Measurements from ENCODE around the gene MEX3A. TPM values are rescaled to one million over a fixed set of nuclear protein-coding genes. Genes with fewer than 3 reads are reported as not detected.
"Not testable (repeated sequence)": the region's sequence is repeated elsewhere in the genome, so short reads cannot be mapped to it uniquely, and the experiment has no call there.

MEX3A gene
- total RNA-seq, 1 donor from 2014 or later, result 61.9 TPM

DNA sequence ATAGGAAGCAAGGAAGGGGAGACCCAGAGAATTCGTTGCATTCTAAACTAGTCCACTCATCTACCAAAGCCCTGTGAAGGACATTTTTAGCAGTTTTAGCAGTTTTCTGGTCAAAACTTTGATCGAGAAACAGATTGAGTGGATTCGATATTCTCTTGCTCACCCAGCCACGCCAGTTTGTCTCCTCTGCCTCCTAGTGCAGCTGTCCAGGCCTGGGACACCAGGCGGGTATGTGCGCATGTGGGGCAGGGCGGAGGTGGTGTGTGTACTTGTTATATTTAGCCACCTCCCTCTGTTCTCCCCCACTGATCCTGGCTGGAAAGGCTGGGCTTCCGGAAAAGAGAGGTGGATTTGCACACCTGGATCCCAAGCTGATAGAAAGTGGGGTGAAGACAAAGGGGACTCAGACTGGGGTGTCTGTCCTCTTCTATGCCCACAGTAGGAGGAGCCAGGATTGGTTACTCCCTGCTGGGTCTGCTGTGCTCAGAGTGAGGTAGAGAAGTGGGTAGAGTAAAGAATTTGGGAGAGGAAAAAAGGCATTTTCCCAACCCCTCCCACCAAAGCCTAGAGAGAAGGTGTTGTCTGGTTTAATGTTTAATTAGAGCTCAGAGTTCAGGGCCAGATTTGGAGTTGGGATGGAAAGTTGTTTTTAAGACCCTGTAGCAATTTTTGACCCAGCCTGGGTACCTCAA is 36.1 kb upstream of the MEX3A start:
- no peak for DNase-seq (ENCODE audit: extremely low spot score, unreplicated experiment)
- H3K4me1 Mint-ChIP-seq (ENCODE audit: unreplicated experiment), result peaks cover 34% of the 10 kb centered on the region
- H3K27me3 Mint-ChIP-seq, result no peaks in the 10 kb centered on the region
- H3K36me3 Mint-ChIP-seq, result peaks cover 6% of the 10 kb centered on the region
- TF ChIP-seq, protein P1, sequence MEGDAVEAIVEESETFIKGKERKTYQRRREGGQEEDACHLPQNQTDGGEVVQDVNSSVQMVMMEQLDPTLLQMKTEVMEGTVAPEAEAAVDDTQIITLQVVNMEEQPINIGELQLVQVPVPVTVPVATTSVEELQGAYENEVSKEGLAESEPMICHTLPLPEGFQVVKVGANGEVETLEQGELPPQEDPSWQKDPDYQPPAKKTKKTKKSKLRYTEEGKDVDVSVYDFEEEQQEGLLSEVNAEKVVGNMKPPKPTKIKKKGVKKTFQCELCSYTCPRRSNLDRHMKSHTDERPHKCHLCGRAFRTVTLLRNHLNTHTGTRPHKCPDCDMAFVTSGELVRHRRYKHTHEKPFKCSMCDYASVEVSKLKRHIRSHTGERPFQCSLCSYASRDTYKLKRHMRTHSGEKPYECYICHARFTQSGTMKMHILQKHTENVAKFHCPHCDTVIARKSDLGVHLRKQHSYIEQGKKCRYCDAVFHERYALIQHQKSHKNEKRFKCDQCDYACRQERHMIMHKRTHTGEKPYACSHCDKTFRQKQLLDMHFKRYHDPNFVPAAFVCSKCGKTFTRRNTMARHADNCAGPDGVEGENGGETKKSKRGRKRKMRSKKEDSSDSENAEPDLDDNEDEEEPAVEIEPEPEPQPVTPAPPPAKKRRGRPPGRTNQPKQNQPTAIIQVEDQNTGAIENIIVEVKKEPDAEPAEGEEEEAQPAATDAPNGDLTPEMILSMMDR (conservative IDR thresholded peaks at IDR 0.05), result no peak
- H3K4me3 Mint-ChIP-seq, result peak overlapping the region; percentile 87
- H3K9me3 Mint-ChIP-seq, result no peaks in the 10 kb centered on the region
- peak overlapping the region; percentile 100 for H3K27ac Mint-ChIP-seq

DNA sequence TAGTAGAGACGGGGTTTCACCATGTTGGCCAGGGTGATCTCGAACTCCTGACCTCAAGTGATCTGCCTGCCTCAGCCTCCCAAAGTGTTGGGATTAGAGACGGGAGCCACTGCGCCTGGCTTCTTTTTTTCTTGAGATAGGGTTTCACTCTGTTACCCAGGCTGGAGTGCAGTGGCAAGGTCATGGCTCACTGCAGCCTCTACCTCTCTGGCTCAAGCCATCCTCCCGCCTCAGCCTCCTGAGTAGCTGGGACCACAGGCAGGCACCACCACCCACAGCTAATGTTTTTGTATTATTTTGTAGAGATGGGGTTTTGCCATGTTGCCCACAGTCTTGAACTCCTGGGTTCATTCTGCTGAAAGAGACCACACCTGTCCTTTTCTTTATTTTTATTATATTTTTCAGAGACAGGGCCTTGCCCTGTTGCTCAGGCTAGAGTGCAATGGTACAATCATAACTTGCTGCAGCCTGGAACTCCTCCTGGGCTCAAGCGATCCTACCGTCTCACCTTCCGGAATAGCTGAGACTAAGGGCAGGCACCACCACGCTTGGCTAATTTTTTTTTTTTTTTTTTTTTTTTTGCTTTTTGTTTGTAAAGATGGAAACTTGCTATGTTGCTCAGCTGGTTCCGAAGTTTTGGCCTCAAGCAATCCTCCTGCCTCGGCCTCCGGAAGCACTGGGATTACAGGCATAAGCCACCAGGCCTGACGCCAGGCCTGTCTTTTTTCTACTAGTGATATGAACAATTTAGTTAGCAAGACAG is 35.3 kb upstream of the MEX3A start:
- no peak for DNase-seq (ENCODE audit: extremely low spot score, unreplicated experiment)
- peaks cover 27% of the 10 kb centered on the region for H3K4me1 Mint-ChIP-seq (ENCODE audit: unreplicated experiment)
- no peaks in the 10 kb centered on the region for H3K27me3 Mint-ChIP-seq
- peaks cover 6% of the 10 kb centered on the region for H3K36me3 Mint-ChIP-seq
- H3K27ac Mint-ChIP-seq, result peak overlapping the region; percentile 100
- no peaks in the 10 kb centered on the region for H3K9me3 Mint-ChIP-seq
- TF ChIP-seq, protein P1 (conservative IDR thresholded peaks at IDR 0.05), result no peak
- peak overlapping the region; percentile 87 for H3K4me3 Mint-ChIP-seq

GRCh38 chr1:156116731-156117130 is 34.5 kb upstream of the MEX3A start:
- not testable (repeated sequence) for H3K27me3 Mint-ChIP-seq; H3K36me3 Mint-ChIP-seq; H3K9me3 Mint-ChIP-seq; DNase-seq (ENCODE audit: extremely low spot score, unreplicated experiment)
- Mint-ChIP-seq H3K27ac (peak overlapping the region; percentile 95), H3K4me3 (peak overlapping the region; percentile 95), H3K4me1 (ENCODE audit: unreplicated experiment) (peaks cover 22% of the 10 kb centered on the region)

DNA sequence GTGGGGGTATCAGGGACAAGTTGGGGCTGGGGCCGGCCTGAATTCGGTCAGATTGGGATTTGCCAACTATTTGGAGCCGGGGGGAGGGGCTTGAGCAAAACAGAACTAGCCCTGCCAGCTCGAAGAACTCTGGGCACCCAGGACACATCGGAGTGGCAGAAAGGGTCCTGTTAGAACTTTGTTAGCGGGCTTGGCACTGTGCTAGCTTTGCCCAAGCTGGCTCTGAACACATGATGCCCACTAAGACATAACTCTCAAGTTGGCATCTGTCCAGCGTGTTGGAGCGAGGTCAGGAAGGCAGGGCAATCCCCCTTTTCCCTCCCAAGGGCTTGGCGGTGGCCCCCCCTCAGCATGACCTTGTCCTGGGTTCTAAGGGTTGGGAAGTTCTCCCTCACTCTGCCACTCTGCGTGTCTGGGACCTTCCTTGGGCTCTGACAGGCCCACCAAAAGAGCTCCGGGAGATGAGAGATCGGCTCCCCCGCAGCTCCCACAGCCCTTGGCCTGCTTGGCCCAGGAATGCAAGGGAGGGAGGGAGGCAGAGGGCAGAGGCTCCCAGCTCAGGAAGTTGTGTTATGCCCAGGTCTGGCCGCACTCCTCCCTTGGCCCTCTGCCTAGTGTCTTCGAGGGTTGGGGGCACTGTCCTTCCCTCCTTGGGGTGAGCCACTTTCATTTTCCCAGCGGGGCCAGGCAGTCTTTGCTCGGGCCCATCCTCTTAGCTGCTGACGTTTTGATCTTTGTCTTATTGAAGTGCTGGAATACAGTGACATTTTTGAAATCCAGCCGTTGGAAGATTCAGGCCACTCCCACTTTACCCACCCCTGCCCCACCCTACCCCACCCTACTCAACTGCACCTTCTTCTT is 33.5 kb upstream of the MEX3A start:
- TF ChIP-seq, protein P1 (conservative IDR thresholded peaks at IDR 0.05), result no peak
- Mint-ChIP-seq H3K27ac (peak overlapping the region; percentile 95), H3K27me3 (no peaks in the 10 kb centered on the region), H3K4me1 (ENCODE audit: unreplicated experiment) (peaks cover 22% of the 10 kb centered on the region), H3K36me3 (peaks cover 6% of the 10 kb centered on the region), H3K9me3 (no peaks in the 10 kb centered on the region), H3K4me3 (peak overlapping the region; percentile 95)
- DNase-seq (ENCODE audit: extremely low spot score, unreplicated experiment), result no peak

DNA sequence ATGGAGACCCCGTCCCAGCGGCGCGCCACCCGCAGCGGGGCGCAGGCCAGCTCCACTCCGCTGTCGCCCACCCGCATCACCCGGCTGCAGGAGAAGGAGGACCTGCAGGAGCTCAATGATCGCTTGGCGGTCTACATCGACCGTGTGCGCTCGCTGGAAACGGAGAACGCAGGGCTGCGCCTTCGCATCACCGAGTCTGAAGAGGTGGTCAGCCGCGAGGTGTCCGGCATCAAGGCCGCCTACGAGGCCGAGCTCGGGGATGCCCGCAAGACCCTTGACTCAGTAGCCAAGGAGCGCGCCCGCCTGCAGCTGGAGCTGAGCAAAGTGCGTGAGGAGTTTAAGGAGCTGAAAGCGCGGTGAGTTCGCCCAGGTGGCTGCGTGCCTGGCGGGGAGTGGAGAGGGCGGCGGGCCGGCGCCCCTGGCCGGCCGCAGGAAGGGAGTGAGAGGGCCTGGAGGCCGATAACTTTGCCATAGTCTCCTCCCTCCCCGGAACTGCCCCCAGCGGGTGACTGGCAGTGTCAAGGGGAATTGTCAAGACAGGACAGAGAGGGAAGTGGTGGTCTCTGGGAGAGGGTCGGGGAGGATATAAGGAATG is 32.8 kb upstream of the MEX3A start:
- Mint-ChIP-seq H3K27ac (peak overlapping the region; percentile 95), H3K27me3 (no peaks in the 10 kb centered on the region), H3K4me3 (peak overlapping the region; percentile 95), H3K4me1 (ENCODE audit: unreplicated experiment) (peaks cover 15% of the 10 kb centered on the region), H3K36me3 (peaks cover 4% of the 10 kb centered on the region), H3K9me3 (no peaks in the 10 kb centered on the region)
- TF ChIP-seq, protein P1 (conservative IDR thresholded peaks at IDR 0.05), result no peak
- no peak for DNase-seq (ENCODE audit: extremely low spot score, unreplicated experiment)

Measured in type B pancreatic cell (in vitro differentiated cells).